ENCODE data around the gene ATE1. TPM values are rescaled to one million over a fixed set of nuclear protein-coding genes. Genes with fewer than 3 reads are reported as not detected.
"Not testable (repeated sequence)": the region's sequence is repeated elsewhere in the genome, so short reads cannot be mapped to it uniquely, and the experiment has no call there.

The ATE1 gene
- polyA plus RNA-seq, 1 donor = 23.4 TPM

GRCh38 chr10:121708728-121709674 lies 218.8 kb downstream of the ATE1 start:
- H3K27me3 ChIP-seq (ENCODE audit: control insufficient read depth, insufficient read depth, low read length) = peaks cover 14% of the 10 kb centered on the region
- H3K4me1 ChIP-seq (ENCODE audit: control insufficient read depth, insufficient read depth, low read length) = no peaks in the 10 kb centered on the region
- no peak for DNase-seq
- no peak overlapping the region for H3K4me3 ChIP-seq (ENCODE audit: low read length)
- 92% methylated on average over 2 of the region's 15 CpGs for WGBS (ENCODE audit: insufficient coverage, low lambda C conversion rate)
- no peak overlapping the region for H3K27ac ChIP-seq (ENCODE audit: low read length)
- peaks cover 1% of the 10 kb centered on the region for H3K9me3 ChIP-seq (ENCODE audit: control insufficient read depth, low read depth, low read length)
- no peaks in the 10 kb centered on the region for H3K36me3 ChIP-seq (ENCODE audit: control insufficient read depth, insufficient read depth, low read length)

- no peaks in the 10 kb centered on the region for H3K9me3 ChIP-seq (ENCODE audit: control insufficient read depth, low read depth, low read length)
- no peak overlapping the region for H3K27ac ChIP-seq (ENCODE audit: low read length)
- H3K4me1 ChIP-seq (ENCODE audit: control insufficient read depth, insufficient read depth, low read length) = no peaks in the 10 kb centered on the region
- no CpG with 5 or more reads among the region's 13 CpGs for WGBS (ENCODE audit: insufficient coverage, low lambda C conversion rate)
- DNase-seq = peak in 1 of 2 donors; percentile 21
- H3K4me3 ChIP-seq (ENCODE audit: low read length) = no peak overlapping the region
- H3K36me3 ChIP-seq (ENCODE audit: control insufficient read depth, insufficient read depth, low read length) = no peaks in the 10 kb centered on the region
- no peaks in the 10 kb centered on the region for H3K27me3 ChIP-seq (ENCODE audit: control insufficient read depth, insufficient read depth, low read length)
Observed at GRCh38 chr10:121702351-121703320, 225.2 kb downstream of the ATE1 start.

- Histone ChIP-seq H3K4me1 (ENCODE audit: control insufficient read depth, insufficient read depth, low read length) (no peaks in the 10 kb centered on the region), H3K36me3 (ENCODE audit: control insufficient read depth, insufficient read depth, low read length) (no peaks in the 10 kb centered on the region), H3K9me3 (ENCODE audit: control insufficient read depth, low read depth, low read length) (no peaks in the 10 kb centered on the region), H3K4me3 (ENCODE audit: low read length) (no peak overlapping the region), H3K27ac (ENCODE audit: low read length) (no peak overlapping the region), H3K27me3 (ENCODE audit: control insufficient read depth, insufficient read depth, low read length) (no peaks in the 10 kb centered on the region)
- DNase-seq = no peak
- WGBS (ENCODE audit: insufficient coverage, low lambda C conversion rate) = no CpG with 5 or more reads among the region's 1 CpG
Observed at GRCh38 chr10:121700416-121700815, 227.4 kb downstream of the ATE1 start.

- H3K4me1 ChIP-seq (ENCODE audit: control insufficient read depth, insufficient read depth, low read length); DNase-seq; H3K27me3 ChIP-seq (ENCODE audit: control insufficient read depth, insufficient read depth, low read length); H3K4me3 ChIP-seq (ENCODE audit: low read length); H3K9me3 ChIP-seq (ENCODE audit: control insufficient read depth, low read depth, low read length); H3K36me3 ChIP-seq (ENCODE audit: control insufficient read depth, insufficient read depth, low read length); H3K27ac ChIP-seq (ENCODE audit: low read length): not testable (repeated sequence)
- WGBS (ENCODE audit: insufficient coverage, low lambda C conversion rate) = no CpG with 5 or more reads among the region's 3 CpGs
Observed at GRCh38 chr10:121699703-121700102, 228.1 kb downstream of the ATE1 start.

GRCh38 chr10:121698902-121699301 lies 228.9 kb downstream of the ATE1 start:
- no peaks in the 10 kb centered on the region for H3K9me3 ChIP-seq (ENCODE audit: control insufficient read depth, low read depth, low read length)
- no peaks in the 10 kb centered on the region for H3K36me3 ChIP-seq (ENCODE audit: control insufficient read depth, insufficient read depth, low read length)
- no peaks in the 10 kb centered on the region for H3K27me3 ChIP-seq (ENCODE audit: control insufficient read depth, insufficient read depth, low read length)
- no CpG with 5 or more reads among the region's 12 CpGs for WGBS (ENCODE audit: insufficient coverage, low lambda C conversion rate)
- H3K4me3 ChIP-seq (ENCODE audit: low read length) = no peak overlapping the region
- H3K4me1 ChIP-seq (ENCODE audit: control insufficient read depth, insufficient read depth, low read length) = no peaks in the 10 kb centered on the region
- DNase-seq = no peak
- H3K27ac ChIP-seq (ENCODE audit: low read length) = no peak overlapping the region

GRCh38 chr10:121698336-121698735 lies 229.5 kb downstream of the ATE1 start:
- no peak for DNase-seq
- no peak overlapping the region for H3K27ac ChIP-seq (ENCODE audit: low read length)
- no peaks in the 10 kb centered on the region for H3K36me3 ChIP-seq (ENCODE audit: control insufficient read depth, insufficient read depth, low read length)
- no peak overlapping the region for H3K4me3 ChIP-seq (ENCODE audit: low read length)
- no peaks in the 10 kb centered on the region for H3K9me3 ChIP-seq (ENCODE audit: control insufficient read depth, low read depth, low read length)
- no peaks in the 10 kb centered on the region for H3K4me1 ChIP-seq (ENCODE audit: control insufficient read depth, insufficient read depth, low read length)
- H3K27me3 ChIP-seq (ENCODE audit: control insufficient read depth, insufficient read depth, low read length) = no peaks in the 10 kb centered on the region
- WGBS (ENCODE audit: insufficient coverage, low lambda C conversion rate) = 40% methylated on average over 2 of the region's 7 CpGs

GRCh38 chr10:121696854-121697253 lies 231.0 kb downstream of the ATE1 start:
- WGBS (ENCODE audit: insufficient coverage, low lambda C conversion rate) = no CpG with 5 or more reads among the region's 3 CpGs
- no peak for DNase-seq
- Histone ChIP-seq H3K9me3 (ENCODE audit: control insufficient read depth, low read depth, low read length) (no peaks in the 10 kb centered on the region), H3K36me3 (ENCODE audit: control insufficient read depth, insufficient read depth, low read length) (no peaks in the 10 kb centered on the region), H3K27me3 (ENCODE audit: control insufficient read depth, insufficient read depth, low read length) (no peaks in the 10 kb centered on the region), H3K27ac (ENCODE audit: low read length) (no peak overlapping the region), H3K4me3 (ENCODE audit: low read length) (no peak overlapping the region), H3K4me1 (ENCODE audit: control insufficient read depth, insufficient read depth, low read length) (no peaks in the 10 kb centered on the region)

GRCh38 chr10:121695731-121696464 lies 231.9 kb downstream of the ATE1 start:
- H3K36me3 ChIP-seq (ENCODE audit: control insufficient read depth, insufficient read depth, low read length) = no peaks in the 10 kb centered on the region
- H3K4me1 ChIP-seq (ENCODE audit: control insufficient read depth, insufficient read depth, low read length) = no peaks in the 10 kb centered on the region
- H3K27ac ChIP-seq (ENCODE audit: low read length) = no peak overlapping the region
- no peak overlapping the region for H3K4me3 ChIP-seq (ENCODE audit: low read length)
- no peaks in the 10 kb centered on the region for H3K27me3 ChIP-seq (ENCODE audit: control insufficient read depth, insufficient read depth, low read length)
- no peak for DNase-seq
- 40% methylated on average over 1 of the region's 7 CpGs for WGBS (ENCODE audit: insufficient coverage, low lambda C conversion rate)
- no peaks in the 10 kb centered on the region for H3K9me3 ChIP-seq (ENCODE audit: control insufficient read depth, low read depth, low read length)

- H3K27ac ChIP-seq (ENCODE audit: low read length) = no peak overlapping the region
- no peaks in the 10 kb centered on the region for H3K9me3 ChIP-seq (ENCODE audit: control insufficient read depth, low read depth, low read length)
- no peak for DNase-seq
- H3K27me3 ChIP-seq (ENCODE audit: control insufficient read depth, insufficient read depth, low read length) = no peaks in the 10 kb centered on the region
- H3K4me3 ChIP-seq (ENCODE audit: low read length) = no peak overlapping the region
- H3K36me3 ChIP-seq (ENCODE audit: control insufficient read depth, insufficient read depth, low read length) = no peaks in the 10 kb centered on the region
- WGBS (ENCODE audit: insufficient coverage, low lambda C conversion rate) = no CpG with 5 or more reads among the region's 8 CpGs
- no peaks in the 10 kb centered on the region for H3K4me1 ChIP-seq (ENCODE audit: control insufficient read depth, insufficient read depth, low read length)
Observed at GRCh38 chr10:121694966-121695643, 232.7 kb downstream of the ATE1 start.

Measured in large intestine (tissue), 3 donors.